Measurements from ENCODE around the gene RMP24.

The RMP24 gene

GRCh38 chr18:35939138-35939537 lies 33.3 kb upstream of the RMP24 start:
- Histone ChIP-seq H3K9me3 (ENCODE audit: control insufficient read depth, insufficient read depth, low read length) (no peaks in the 10 kb centered on the region), H2BK5ac (ENCODE audit: low read depth, low read length, poor library complexity, severe bottlenecking) (no peak overlapping the region), H3K9ac (ENCODE audit: low read depth, low read length) (no peak overlapping the region), H2BK120ac (ENCODE audit: low read depth, low read length) (no peak overlapping the region), H3K79me1 (ENCODE audit: low read depth in 1 of 2, low read length in 2 of 2) (no peaks in the 10 kb centered on the region), H2BK15ac (ENCODE audit: low read depth, low read length) (no peak overlapping the region), H3K23ac (ENCODE audit: low read depth, low read length) (no peak overlapping the region), H3K4me1 (ENCODE audit: control insufficient read depth, insufficient read depth, low read length) (no peaks in the 10 kb centered on the region), H2AFZ (replicated peaks; ENCODE audit: low read length, poor library complexity) (no peak overlapping the region), H3K36me3 (ENCODE audit: control insufficient read depth, insufficient read depth, low read length) (no peaks in the 10 kb centered on the region), H3K18ac (ENCODE audit: low read depth, low read length) (no peak overlapping the region), H3K4ac (ENCODE audit: low read depth, low read length) (no peak overlapping the region), H3K27me3 (ENCODE audit: control insufficient read depth, insufficient read depth, low read length) (peaks cover 4% of the 10 kb centered on the region), H3K27ac (ENCODE audit: insufficient read depth, low read length) (no peak overlapping the region), H3K4me2 (ENCODE audit: low read depth, low read length) (no peak overlapping the region), H3K56ac (ENCODE audit: extremely low read depth, insufficient read depth, low read length) (no peak overlapping the region), H4K8ac (ENCODE audit: low read depth in 2 of 2, low read length in 2 of 2) (no peak overlapping the region), H2AK5ac (ENCODE audit: low read depth, low read length) (no peak overlapping the region), H2BK20ac (ENCODE audit: low read depth, low read length) (no peak overlapping the region), H4K91ac (ENCODE audit: insufficient read depth, low read depth, low read length) (no peak overlapping the region), H3K14ac (replicated peaks; ENCODE audit: low read depth, low read length) (no peak overlapping the region), H3K9me1 (ENCODE audit: insufficient read depth, low read length) (no peaks in the 10 kb centered on the region), H3K4me3 (ENCODE audit: insufficient read depth, low read depth, low read length) (no peak overlapping the region), H4K20me1 (ENCODE audit: insufficient read depth, low read length) (no peaks in the 10 kb centered on the region), H2AK9ac (replicated peaks; ENCODE audit: low read depth, low read length, poor library complexity) (peak overlapping the region; percentile 19), H4K5ac (ENCODE audit: low read depth, low read length) (no peak overlapping the region)
- dilution Hi-C loops (cut with HindIII; ENCODE audit: low sequenced_read_pairs, unreplicated experiment) (no loop called here), in situ Hi-C loops (cut with MboI; ENCODE audit: low sequenced_read_pairs) (no loop called here), intact Hi-C loops (cut with micrococcal nuclease) (no loop called here)
- DNase-seq (no peak), ATAC-seq (ENCODE audit: low read depth) (no peak)
- POLR2A ChIA-PET (ENCODE audit: unreplicated experiment) = no interaction called here
- TF ChIP-seq MXI1 (IDR thresholded peaks at IDR 0.05; ENCODE audit: borderline replicate concordance, low read depth, low read length) (no peak), SMC3 (IDR thresholded peaks at IDR 0.05; ENCODE audit: low read depth, low read length) (no peak), ELK1 (IDR thresholded peaks at IDR 0.05; ENCODE audit: borderline replicate concordance, low read depth, low read length) (no peak), FOS (IDR thresholded peaks at IDR 0.05; ENCODE audit: low read depth, low read length) (no peak), RAD21 (IDR thresholded peaks at IDR 0.05; ENCODE audit: low read length) (no peak), BHLHE40 (IDR thresholded peaks at IDR 0.05; ENCODE audit: low read depth, low read length) (no peak), MAFK (IDR thresholded peaks at IDR 0.05; ENCODE audit: low read depth, low read length) (no peak), CEBPB (IDR thresholded peaks at IDR 0.05; ENCODE audit: low read depth, low read length) (no peak), CHD1 (IDR thresholded peaks at IDR 0.05; ENCODE audit: low read depth, low read length) (no peak)
- CTCF ChIA-PET = no interaction called here
- no TSS peak for BruUV-seq (replicated peaks)
- WGBS, 2 experiments (ENCODE audit: extremely low coverage in 2 of 2, insufficient read length in 1 of 2) = 60% methylated on average over 1 of the region's 5 CpGs; no CpG with 5 or more reads in 1 of the 2 experiments

All from IMR-90 (cell line).